Sigmoid colon (tissue), 4 donors: ENCODE measurements around the gene FCHSD2.

Source experiments
- CTCF ChIP-seq, 4 experiments: fragments of 450-650 bp in 3 of 4; fragments of 200-600 bp in 1 of 4; IDR thresholded peaks; one replicate each; pipeline ENCODE4 v1.5.1; 2016 to 2019; ENCODE audit warnings: antibody characterized with exemption in 4 of 4, mild to moderate bottlenecking in 3 of 4, moderate library complexity in 2 of 4
- EP300 ChIP-seq, 4 donors: sonication (generic); formaldehyde crosslinking; IDR thresholded peaks; one replicate each; pipeline ENCODE4 v1.6.1; 2017; ENCODE audit warnings: antibody characterized with exemption in 4 of 4
- POLR2A ChIP-seq, 2 donors: fragments of 450-650 bp; IDR thresholded peaks; one replicate each; pipeline ENCODE4 v1.6.1; 2016; ENCODE audit warnings: antibody characterized with exemption in 2 of 2, mild to moderate bottlenecking in 2 of 2, moderate library complexity in 2 of 2
- POLR2AphosphoS5 ChIP-seq, 4 donors: sonication (generic); formaldehyde crosslinking; IDR thresholded peaks; one replicate each; pipeline ENCODE4 v1.6.1; 2017; ENCODE audit warnings: antibody characterized with exemption in 4 of 4

GRCh38 chr11:72824020-72824419 lies 318.1 kb downstream of the FCHSD2 start:
- TF ChIP-seq EP300 (IDR thresholded peaks at IDR 0.05) (no peak), CTCF (IDR thresholded peaks at IDR 0.05) (no peak), POLR2AphosphoS5 (IDR thresholded peaks at IDR 0.05) (no peak), POLR2A (IDR thresholded peaks at IDR 0.05) (no peak)
